HG03378 (cell line): ENCODE results near the gene DSE.

Experiments used
- ATAC-seq: cut with Tn5 transposase; IDR thresholded peaks from one replicate; pipeline ENCODE4 v1.9.1; 2021; ENCODE audit warnings: mild to moderate bottlenecking, moderate library complexity; ENCODE audit not compliant: unreplicated experiment

The DSE gene

DNA sequence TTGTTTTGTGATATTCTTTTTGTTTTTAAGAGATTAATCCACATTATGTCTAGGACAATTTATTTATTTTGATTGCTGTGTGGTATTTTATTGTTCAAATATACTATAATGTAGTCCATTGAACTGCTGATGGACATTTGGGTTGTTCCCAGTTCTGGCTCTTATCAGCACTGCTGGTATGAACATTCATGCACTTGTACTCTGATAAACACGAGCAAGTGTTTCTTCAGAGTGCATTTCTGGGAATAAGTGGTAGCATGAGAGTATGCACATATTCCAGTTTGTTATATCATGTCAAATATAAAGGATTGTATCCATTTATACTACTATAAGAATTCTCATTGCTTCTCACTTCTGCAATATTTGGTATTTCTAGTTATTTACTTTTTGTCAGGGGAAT is 97.5 kb downstream of the DSE start:
- no peak for ATAC-seq

GRCh38 chr6:116471531-116471930 is 100.8 kb downstream of the DSE start:
- ATAC-seq = no peak

DNA sequence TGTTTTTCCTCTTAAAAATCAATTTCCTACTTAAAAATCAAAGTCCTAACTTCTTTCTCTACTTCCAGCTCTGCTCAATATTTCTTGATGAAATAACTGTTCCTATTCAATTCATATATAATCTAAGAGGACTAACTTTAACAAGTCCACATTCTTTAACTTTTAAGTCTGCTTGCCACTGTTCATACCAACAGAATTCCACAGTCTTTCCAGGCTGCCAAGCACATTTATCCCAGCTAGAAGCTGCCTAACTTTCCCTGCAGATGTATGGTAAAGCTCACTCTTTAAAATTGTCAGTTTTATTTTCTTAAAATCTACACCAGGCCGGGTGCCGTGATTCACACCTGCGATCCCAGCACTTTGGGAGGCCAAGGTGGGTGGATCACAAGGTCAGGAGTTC is 102.0 kb downstream of the DSE start:
- ATAC-seq = no peak

DNA sequence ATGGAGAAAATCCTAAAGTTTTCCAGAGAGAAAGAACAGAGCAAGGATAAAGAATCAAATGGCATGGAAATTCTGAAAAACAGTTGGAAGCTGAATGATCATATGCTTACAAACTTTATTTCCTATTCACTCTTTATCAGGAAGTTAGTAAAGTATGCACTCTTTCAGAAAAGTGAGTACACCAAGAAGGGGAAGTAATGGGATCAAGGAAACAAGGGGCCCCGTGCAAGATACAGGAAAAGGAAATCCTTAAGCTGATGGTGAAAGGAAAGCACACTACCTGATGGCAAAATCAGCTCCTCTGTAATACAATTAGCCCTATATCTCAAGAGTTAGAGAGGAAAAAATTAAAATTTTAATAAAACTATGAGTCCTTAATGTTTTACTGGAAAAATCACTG is 104.4 kb downstream of the DSE start:
- no peak for ATAC-seq

- ATAC-seq = peak; percentile 100
Observed at GRCh38 chr6:116476002-116476678, 105.4 kb downstream of the DSE start.

- ATAC-seq = no peak
Observed at GRCh38 chr6:116482780-116483179, 112.0 kb downstream of the DSE start.

- ATAC-seq = no peak
Observed at GRCh38 chr6:116483616-116484015, 112.9 kb downstream of the DSE start.

GRCh38 chr6:116485559-116486184 is 114.9 kb downstream of the DSE start:
- ATAC-seq = no peak

DNA sequence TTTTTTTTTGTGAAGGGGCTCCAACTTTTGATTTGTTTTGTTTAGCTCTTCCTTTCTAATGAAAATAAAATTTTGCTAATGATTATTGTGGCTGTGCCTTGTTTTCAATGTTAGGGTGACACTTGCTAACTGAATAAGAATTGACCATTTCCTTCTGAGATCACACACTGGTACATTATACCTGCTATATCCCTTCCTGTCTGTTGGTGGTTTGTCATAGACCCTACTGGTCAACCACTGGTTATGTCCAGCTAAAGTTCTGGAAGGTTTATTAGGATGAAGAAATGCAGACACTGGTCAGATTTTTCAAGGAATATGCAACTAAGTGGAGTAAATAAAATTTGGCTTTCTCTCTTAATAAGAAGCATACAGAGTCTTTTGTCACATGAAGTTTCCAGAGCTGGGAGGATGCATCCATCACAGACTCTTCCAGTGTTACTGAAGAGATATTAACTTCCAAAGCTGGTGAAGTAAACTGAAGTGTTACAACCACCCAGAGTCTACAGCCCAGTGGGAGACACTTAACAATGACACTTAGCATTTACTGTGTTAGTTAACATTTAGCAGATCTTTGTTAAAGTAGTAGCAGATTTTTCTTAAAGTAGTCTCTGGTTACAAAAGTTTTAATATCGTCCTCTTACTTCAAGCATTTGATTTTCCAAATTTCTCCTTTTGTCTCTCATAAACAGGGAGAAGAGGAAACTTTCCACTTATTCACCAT is 121.0 kb downstream of the DSE start:
- no peak for ATAC-seq

- ATAC-seq = no peak
Observed at GRCh38 chr6:116492331-116493067, 121.8 kb downstream of the DSE start.
